AG10803 (cell line): ENCODE data around the gene CALY.

Experiments used
- DNase-seq: peaks from one replicate; pipeline ENCODE4 v3.0.0; 2010; ENCODE audit warnings: low read depth
- H3K4me3 ChIP-seq: 2 replicates; pipeline ENCODE4 v1.5.1; 2011; ENCODE audit warnings: mild to moderate bottlenecking, low read length, control low read depth
- TF ChIP-seq, protein P1 (sequence below): conservative IDR thresholded peaks from 2 replicates; pipeline ENCODE4 v1.5.1; 2011; ENCODE audit warnings: mild to moderate bottlenecking, low read length, control low read depth, inconsistent platforms

CALY gene

GRCh38 chr10:133359554-133359971 is 22.9 kb upstream of the CALY start:
- DNase-seq: no peak
- no peak overlapping the region for H3K4me3 ChIP-seq
- TF ChIP-seq, protein P1, sequence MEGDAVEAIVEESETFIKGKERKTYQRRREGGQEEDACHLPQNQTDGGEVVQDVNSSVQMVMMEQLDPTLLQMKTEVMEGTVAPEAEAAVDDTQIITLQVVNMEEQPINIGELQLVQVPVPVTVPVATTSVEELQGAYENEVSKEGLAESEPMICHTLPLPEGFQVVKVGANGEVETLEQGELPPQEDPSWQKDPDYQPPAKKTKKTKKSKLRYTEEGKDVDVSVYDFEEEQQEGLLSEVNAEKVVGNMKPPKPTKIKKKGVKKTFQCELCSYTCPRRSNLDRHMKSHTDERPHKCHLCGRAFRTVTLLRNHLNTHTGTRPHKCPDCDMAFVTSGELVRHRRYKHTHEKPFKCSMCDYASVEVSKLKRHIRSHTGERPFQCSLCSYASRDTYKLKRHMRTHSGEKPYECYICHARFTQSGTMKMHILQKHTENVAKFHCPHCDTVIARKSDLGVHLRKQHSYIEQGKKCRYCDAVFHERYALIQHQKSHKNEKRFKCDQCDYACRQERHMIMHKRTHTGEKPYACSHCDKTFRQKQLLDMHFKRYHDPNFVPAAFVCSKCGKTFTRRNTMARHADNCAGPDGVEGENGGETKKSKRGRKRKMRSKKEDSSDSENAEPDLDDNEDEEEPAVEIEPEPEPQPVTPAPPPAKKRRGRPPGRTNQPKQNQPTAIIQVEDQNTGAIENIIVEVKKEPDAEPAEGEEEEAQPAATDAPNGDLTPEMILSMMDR: no peak

GRCh38 chr10:133358925-133359310 is 22.2 kb upstream of the CALY start:
- no peak overlapping the region for H3K4me3 ChIP-seq
- TF ChIP-seq, protein P1: no peak
- no peak for DNase-seq

DNA sequence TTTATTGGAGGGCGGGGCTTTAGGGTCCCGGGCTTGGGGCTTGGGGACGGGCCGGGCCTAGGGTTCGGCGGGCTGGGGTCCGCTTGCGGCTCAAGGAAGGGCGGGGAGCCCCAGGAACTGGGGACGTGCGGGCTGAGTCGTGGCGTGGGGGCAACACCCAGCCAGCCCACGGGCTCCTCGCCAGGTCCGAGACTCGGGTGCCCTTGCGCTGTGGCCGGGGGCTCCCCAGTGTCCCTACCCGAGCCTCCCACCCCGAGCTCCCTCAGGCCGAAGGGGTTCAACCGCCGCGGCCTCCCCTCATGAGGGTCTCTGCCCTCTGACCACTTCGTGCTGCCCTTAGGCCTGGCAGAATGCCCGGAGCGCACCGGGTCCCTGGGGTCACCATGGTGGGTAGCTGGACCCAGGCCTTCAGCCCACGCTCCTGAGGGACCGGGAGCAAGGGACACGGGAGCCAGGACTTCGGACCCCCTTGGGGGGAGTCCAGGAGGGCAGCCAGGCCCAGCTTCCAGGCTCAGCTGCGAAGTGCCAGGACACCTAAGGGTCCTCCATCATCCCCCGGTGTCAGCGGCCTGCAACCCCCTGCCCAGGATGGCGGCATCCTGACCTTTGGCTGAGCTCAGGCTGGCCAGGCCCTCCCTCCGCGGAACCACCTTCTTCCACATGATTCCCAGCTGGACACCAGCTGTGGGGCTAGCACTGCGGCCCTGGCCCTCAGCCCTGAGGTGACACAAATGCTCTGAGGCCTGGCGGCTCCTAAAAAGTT is 21.6 kb upstream of the CALY start:
- peak; percentile 43 for DNase-seq
- no peak overlapping the region for H3K4me3 ChIP-seq
- TF ChIP-seq, protein P1: no peak

- peak; percentile 15 for DNase-seq
- H3K4me3 ChIP-seq: peak within 1 kb of the TSS; percentile 58
- TF ChIP-seq, protein P1: no peak
Measured at GRCh38 chr10:133357285-133358161, 20.8 kb upstream of the CALY start, which contains the start of gene FUOM. Gene FUOM (minus strand): TSS chr10:133358019. CDS start chr10:133358007, 12 bp downstream.

DNA sequence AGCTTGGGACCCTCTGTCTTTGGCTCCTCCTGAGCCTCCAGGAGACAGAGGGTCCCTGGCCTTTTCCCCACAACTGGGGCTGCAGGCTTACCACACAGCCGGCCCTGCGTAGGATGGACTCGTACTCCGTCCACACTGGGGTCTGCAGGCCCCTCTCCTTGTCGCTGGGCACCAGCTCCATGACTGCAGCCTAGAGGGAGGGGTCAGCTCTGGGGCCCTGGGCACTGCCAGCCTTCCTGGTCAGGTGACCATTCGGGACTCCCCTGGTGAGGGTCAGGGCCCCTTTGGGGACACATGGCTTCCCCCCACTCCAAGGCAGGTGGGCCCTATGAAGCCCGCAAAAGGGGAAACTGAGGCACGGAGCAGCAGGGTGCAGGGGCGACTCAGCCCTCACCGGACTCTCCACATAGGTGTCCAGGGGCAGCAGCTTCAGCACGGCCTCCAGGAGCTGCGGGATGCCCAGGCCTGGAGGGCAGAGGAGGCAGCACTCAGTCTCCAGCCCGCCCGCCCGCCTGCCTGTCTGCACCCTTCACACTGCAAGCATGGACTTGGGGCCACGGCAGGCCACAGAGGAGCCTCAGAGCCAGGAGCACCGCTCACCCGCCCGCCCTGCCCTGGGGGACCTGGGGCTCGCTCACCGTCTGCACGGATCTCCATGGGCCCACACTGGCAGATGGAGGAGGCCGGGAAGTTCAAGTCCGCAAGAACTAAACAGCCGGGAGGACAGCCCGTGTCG is 20.0 kb upstream of the CALY start:
- H3K4me3 ChIP-seq: peak overlapping the region; percentile 58
- TF ChIP-seq, protein P1: no peak
- no peak for DNase-seq

DNA sequence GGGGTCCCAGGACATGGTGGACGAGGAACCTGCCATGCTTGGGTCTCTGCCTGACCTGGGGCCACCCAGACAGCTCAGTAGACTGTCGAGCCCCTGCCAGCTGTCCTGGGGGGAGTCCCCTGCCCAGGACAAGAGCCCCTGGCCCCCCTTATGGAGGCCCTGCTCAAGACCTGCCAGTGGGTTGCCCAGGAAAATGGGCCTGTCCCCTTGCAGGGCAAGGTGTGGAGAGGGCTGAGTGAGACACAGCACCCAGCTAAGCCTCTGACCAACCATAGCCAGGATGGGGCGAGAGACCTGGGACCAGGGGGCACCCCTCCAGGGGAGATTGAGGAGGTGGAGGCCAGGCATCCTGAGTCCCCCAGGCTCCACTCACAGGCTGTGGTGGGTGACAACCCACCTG is 19.3 kb upstream of the CALY start:
- no peak overlapping the region for H3K4me3 ChIP-seq
- TF ChIP-seq, protein P1: no peak
- no peak for DNase-seq
